Keratinocyte (primary cell): ENCODE data around the gene CNNM2. TPM values are rescaled to one million over a fixed set of nuclear protein-coding genes. Genes with fewer than 3 reads are reported as not detected.

Experiments used
- DNase-seq: peaks from one replicate; pipeline ENCODE4 v3.0.0-alpha.2; 2011; ENCODE audit warnings: low read depth, missing footprints, low spot score
- FAIRE-seq: peaks from 2 replicates; lab custom pipeline; 2011; peaks lifted over from hg19 to GRCh38; lab: Jason Lieb, UNC
- H2AFZ ChIP-seq: 2 replicates; pipeline ENCODE4 v1.6.0; 2012; ENCODE audit warnings: low read length, control low read depth, inconsistent platforms; ENCODE audit not compliant: control insufficient read depth
- H3K27ac ChIP-seq: 2 replicates; pipeline ENCODE4 v1.5.1; 2011; ENCODE audit warnings: low read length; ENCODE audit not compliant: control insufficient read depth, insufficient read depth
- H3K27me3 ChIP-seq: 3 replicates; pipeline ENCODE4 v1.6.0; 2011; ENCODE audit warnings: low read length; ENCODE audit not compliant: control insufficient read depth, insufficient read depth; ENCODE audit errors: extremely low read depth
- H3K36me3 ChIP-seq, 2 experiments: 2 replicates in 1 of 2; 3 replicates in 1 of 2; pipeline ENCODE4 v1.5.1; 2011; ENCODE audit warnings: low read length in 2 of 2, mild to moderate bottlenecking in 1 of 2; ENCODE audit not compliant: control insufficient read depth in 2 of 2, insufficient read depth in 2 of 2; ENCODE audit errors: extremely low read depth in 1 of 2
- H3K4me1 ChIP-seq: 3 replicates; pipeline ENCODE4 v1.5.1; 2011; ENCODE audit warnings: low read length; ENCODE audit not compliant: control insufficient read depth, insufficient read depth; ENCODE audit errors: extremely low read depth
- H3K4me2 ChIP-seq: 3 replicates; pipeline ENCODE4 v1.6.0; 2011; ENCODE audit warnings: low read depth, low read length; ENCODE audit not compliant: control insufficient read depth, insufficient read depth; ENCODE audit errors: extremely low read depth
- H3K4me3 ChIP-seq, 3 experiments: fragments of 200-600 bp in 1 of 3; sonication (generic) in 1 of 3; 2 replicates in 2 of 3; 3 replicates in 1 of 3; pipeline ENCODE4 v1.5.1; 2011 to 2016; ENCODE audit warnings: low read length in 3 of 3, mild to moderate bottlenecking in 3 of 3, control low read depth in 2 of 3, inconsistent platforms in 1 of 3, low read depth in 1 of 3, mixed read lengths in 1 of 3, mixed run types in 1 of 3, moderate library complexity in 1 of 3; ENCODE audit not compliant: control insufficient read depth in 2 of 3, insufficient read depth in 2 of 3; ENCODE audit errors: extremely low read depth in 1 of 3
- H3K79me2 ChIP-seq: 2 replicates; pipeline ENCODE4 v1.6.0; 2012; ENCODE audit warnings: low read length; ENCODE audit not compliant: control insufficient read depth, insufficient read depth
- H3K9ac ChIP-seq: 3 replicates; pipeline ENCODE4 v1.6.0; 2011; ENCODE audit warnings: low read length; ENCODE audit not compliant: control insufficient read depth, insufficient read depth; ENCODE audit errors: extremely low read depth
- H3K9me1 ChIP-seq: 3 replicates; pipeline ENCODE4 v1.6.0; 2011; ENCODE audit warnings: low read length; ENCODE audit not compliant: control insufficient read depth, insufficient read depth; ENCODE audit errors: extremely low read depth
- H3K9me3 ChIP-seq: 2 replicates; pipeline ENCODE4 v1.5.1; 2012; ENCODE audit warnings: low read depth, low read length; ENCODE audit not compliant: control insufficient read depth
- H4K20me1 ChIP-seq: 3 replicates; pipeline ENCODE4 v1.6.0; 2011; ENCODE audit warnings: low read length; ENCODE audit not compliant: control insufficient read depth, insufficient read depth; ENCODE audit errors: extremely low read depth
- EZH2 ChIP-seq: IDR thresholded peaks from one replicate; pipeline ENCODE4 v1.6.1; 2012; ENCODE audit warnings: inconsistent platforms, mild to moderate bottlenecking, low read length, moderate library complexity
- dilution Hi-C: fragments of 300-500 bp; cut with MboI; formaldehyde crosslinking; loops from one replicate; pipeline ENCODE4 v1.7.0; 2020; ENCODE audit warnings: low sequenced_read_pairs; ENCODE audit not compliant: extremely low pct_ligation_motif_present
- polyA plus RNA-seq, 5 experiments: library from polyadenylated mRNA; depleted of rRNA in 3 of 5; stranded (reverse) in 3 of 5; stranded (forward) in 1 of 5; unstranded in 1 of 5; fragments of >200 nt; gene quantifications; 1 replicate in 1 of 5; 2 replicates in 3 of 5; 3 replicates in 1 of 5; pipeline versions ENCODE4 v1.2.1 to v1.2.3, GENCODE V29; 2011 to 2012; ENCODE audit warnings: missing spikeins in 2 of 5, low read depth in 1 of 5, low replicate concordance in 1 of 5
- TF ChIP-seq, protein P1 (sequence below), 3 experiments: IDR thresholded peaks in 1 of 3; conservative IDR thresholded peaks in 1 of 3; optimal IDR thresholded peaks in 1 of 3; 2 replicates in 2 of 3; 3 replicates in 1 of 3; pipeline versions ENCODE3 to v1.5.1; 2011; ENCODE audit warnings: low read length in 3 of 3, mild to moderate bottlenecking in 3 of 3, moderate library complexity in 2 of 3, control low read depth in 1 of 3, inconsistent platforms in 1 of 3; ENCODE audit not compliant: insufficient read depth in 2 of 3; ENCODE audit errors: extremely low read depth in 1 of 3

CNNM2 gene
- polyA plus RNA-seq, 1 donor (not counting 4 experiments of a cell fraction or from before 2014, with no cell fraction given): 1.5 TPM

DNA sequence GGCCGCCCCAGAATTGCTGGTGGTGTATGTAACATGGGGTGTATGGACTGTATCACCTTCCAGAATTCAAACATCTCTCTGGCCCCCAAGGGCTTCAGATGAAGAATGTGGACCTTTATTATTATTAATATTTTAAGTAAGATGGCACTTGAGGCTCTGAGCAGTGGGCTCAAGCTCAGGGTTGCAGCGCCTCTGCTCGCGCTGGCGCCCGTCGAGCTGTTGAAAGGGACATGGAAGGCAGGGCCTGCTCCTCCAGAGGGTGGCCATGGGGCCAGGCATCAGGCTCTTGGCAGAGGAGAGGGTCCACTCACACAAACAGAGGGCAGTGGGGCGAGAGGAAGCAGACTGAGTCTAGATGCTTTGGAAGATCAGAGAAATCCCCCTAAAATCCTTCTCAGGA lies 154.8 kb downstream of the CNNM2 start:
- H3K9ac ChIP-seq: no peak overlapping the region
- dilution Hi-C loops: no loop called here
- no peak for FAIRE-seq

DNA sequence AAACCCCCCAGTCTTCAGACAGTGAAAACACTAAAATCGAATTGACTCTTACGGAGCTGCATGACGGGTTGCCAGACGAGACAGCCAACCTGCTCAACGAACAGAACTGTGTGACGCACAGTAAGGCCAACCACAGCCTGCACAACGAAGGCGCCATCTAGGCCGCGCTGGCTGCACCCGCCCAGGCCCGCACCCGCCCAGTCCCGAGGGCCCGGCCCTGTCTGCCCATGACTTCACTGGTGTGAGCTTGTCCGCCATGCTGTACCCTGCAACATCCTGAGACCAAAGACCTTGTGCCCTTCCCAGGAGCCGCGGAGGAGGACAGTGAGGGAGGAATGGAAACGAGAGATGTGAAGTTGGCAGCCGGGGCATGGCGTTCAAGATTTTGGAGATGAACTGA lies 158.9 kb downstream of the CNNM2 start:
- Histone ChIP-seq H3K4me2 (no peak overlapping the region), H3K9me1 (no peaks in the 10 kb centered on the region), H3K79me2 (no peaks in the 10 kb centered on the region), H3K9ac (no peak overlapping the region), H3K27ac (no peak overlapping the region), H4K20me1 (no peaks in the 10 kb centered on the region), H3K36me3 (no peaks in the 10 kb centered on the region), H3K27me3 (no peaks in the 10 kb centered on the region), H3K9me3 (no peaks in the 10 kb centered on the region), H3K4me1 (peaks cover 4% of the 10 kb centered on the region), H3K4me3 (no peak overlapping the region), H2AFZ (no peak overlapping the region)
- DNase-seq (no peak), FAIRE-seq (no peak)
- TF ChIP-seq, protein P1, sequence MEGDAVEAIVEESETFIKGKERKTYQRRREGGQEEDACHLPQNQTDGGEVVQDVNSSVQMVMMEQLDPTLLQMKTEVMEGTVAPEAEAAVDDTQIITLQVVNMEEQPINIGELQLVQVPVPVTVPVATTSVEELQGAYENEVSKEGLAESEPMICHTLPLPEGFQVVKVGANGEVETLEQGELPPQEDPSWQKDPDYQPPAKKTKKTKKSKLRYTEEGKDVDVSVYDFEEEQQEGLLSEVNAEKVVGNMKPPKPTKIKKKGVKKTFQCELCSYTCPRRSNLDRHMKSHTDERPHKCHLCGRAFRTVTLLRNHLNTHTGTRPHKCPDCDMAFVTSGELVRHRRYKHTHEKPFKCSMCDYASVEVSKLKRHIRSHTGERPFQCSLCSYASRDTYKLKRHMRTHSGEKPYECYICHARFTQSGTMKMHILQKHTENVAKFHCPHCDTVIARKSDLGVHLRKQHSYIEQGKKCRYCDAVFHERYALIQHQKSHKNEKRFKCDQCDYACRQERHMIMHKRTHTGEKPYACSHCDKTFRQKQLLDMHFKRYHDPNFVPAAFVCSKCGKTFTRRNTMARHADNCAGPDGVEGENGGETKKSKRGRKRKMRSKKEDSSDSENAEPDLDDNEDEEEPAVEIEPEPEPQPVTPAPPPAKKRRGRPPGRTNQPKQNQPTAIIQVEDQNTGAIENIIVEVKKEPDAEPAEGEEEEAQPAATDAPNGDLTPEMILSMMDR (optimal IDR thresholded peaks at IDR 0.05 in 1 of 3, IDR thresholded peaks at IDR 0.05 in 1 of 3, conservative IDR thresholded peaks at IDR 0.05 in 1 of 3; ENCODE audit: extremely low read depth in 1 of 3, insufficient read depth in 2 of 3, low read length in 3 of 3): no peak
- TF ChIP-seq EZH2: no peak
- dilution Hi-C loops: loop anchor here (25.0 kb wide), 1 partner anchor 240 kb away; the partner anchor contains the start of gene CYP17A1

More for the DNA sequence above, 154.8 kb downstream of the CNNM2 start:
- H3K27me3 ChIP-seq: no peaks in the 10 kb centered on the region
- DNase-seq: no peak
- H3K9me3 ChIP-seq: no peaks in the 10 kb centered on the region
- H2AFZ ChIP-seq: no peak overlapping the region
- H3K4me1 ChIP-seq: no peaks in the 10 kb centered on the region
- no peak overlapping the region for H3K4me3 ChIP-seq
- TF ChIP-seq EZH2: no peak
- TF ChIP-seq, protein P1 (optimal IDR thresholded peaks at IDR 0.05 in 1 of 3, IDR thresholded peaks at IDR 0.05 in 1 of 3, conservative IDR thresholded peaks at IDR 0.05 in 1 of 3; ENCODE audit: extremely low read depth in 1 of 3, insufficient read depth in 2 of 3, low read length in 3 of 3): no peak
- H3K27ac ChIP-seq: no peak overlapping the region
- no peaks in the 10 kb centered on the region for H3K36me3 ChIP-seq
- no peak overlapping the region for H3K4me2 ChIP-seq
- no peaks in the 10 kb centered on the region for H3K79me2 ChIP-seq
- H3K9me1 ChIP-seq: no peaks in the 10 kb centered on the region
- H4K20me1 ChIP-seq: no peaks in the 10 kb centered on the region
